AG20443 (cell line): ENCODE results near the gene DPP6.
"Not testable (repeated sequence)": the region's sequence is repeated elsewhere in the genome, so short reads cannot be mapped to it uniquely, and the experiment has no call there.

Experiments
- DNase-seq: peaks from one replicate; pipeline ENCODE4 v3.0.0; 2012; ENCODE audit warnings: low spot score, mixed read lengths

Gene DPP6

DNA sequence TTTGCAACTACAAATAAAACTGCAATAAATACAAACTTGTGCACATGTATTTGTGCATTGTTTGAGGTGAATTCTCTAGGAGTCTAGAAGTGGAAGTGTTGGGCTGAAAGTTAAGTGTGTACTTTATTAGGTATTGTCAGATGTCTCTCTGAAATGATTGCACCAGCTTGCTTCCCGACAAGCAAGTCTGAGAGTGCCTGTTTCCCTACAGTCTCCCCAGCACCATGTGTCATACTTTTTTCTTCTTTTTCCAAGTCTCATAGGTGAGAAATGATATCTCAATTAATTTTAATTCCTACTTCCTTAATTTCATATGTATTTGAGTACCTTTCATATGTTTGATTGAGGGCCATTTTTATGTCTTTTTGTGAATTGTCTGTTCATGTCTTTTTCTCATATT, 614.6 kb downstream of the DPP6 start:
- DNase-seq: no peak

DNA sequence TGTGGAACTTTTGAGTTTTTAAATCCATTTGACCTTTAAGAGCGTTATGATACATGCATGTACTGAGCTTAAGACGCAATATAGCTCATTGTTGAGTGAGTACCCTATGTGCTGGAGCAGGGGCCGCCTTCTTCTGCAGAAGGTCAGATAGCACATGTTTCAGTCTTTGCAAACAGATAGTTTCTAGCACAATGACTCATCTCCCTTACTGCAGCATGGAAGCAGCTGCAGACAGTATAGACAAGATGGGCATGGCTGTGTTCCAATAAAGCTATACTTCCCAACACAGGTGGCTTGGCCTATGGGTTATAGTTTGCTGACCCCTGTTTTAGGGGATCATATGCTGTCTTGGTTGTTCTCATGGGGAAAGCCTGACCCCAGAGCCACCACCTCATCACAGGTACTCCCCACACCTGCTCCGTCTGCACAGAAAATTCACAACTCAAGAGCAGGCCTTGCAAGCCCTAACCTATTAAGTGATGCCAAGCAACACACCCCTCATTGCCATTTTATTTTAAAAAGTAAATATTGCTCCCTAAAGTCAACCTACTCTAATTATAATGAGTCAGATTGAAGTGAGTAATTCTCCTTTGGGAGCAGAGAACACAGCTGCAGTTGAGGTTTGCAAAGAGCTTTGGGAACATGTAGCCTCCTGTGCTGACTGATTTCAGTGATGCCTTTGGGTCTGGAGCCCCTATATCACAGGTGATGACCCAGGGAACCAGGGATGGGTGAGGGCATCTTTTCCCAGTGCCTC, 620.6 kb downstream of the DPP6 start:
- no peak for DNase-seq

DNA sequence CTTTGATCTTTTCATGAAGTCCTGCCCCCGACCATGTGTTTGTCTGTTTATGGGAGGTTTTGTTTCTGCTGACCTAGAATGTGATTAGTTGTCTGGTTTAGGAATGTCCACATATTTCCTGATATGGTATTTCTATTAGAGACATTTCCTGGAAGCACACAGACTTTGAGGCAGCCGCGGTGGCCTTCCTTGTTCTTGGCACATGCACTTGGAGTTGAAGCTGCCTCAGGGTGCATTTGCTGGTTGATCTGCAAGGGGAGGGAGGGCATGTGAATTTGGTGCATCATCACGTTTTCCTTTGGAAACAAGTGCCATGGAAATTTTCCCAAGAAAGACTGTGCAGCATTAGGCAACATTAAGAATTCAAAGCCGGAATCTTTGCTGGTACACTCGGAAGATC, 622.0 kb downstream of the DPP6 start:
- DNase-seq: no peak

DNA sequence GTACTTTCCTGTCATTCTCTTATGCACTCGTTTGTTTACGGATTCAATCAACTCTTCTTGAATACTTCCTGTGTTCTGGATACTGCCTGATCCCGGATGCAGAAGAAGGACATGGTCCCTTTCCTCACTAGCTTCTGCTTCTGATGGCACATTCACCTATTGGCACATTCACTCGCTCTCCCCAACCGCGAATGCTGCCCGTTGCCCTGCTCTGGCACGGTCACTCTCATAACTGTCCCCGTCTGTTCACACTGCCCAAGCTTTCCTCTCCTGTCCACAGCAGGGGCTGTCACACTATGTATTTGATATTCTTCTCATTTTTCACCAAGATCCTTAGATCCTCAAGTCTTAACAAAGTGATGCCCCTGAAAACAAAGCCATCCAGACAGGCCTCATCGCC, 623.4 kb downstream of the DPP6 start:
- no peak for DNase-seq

DNA sequence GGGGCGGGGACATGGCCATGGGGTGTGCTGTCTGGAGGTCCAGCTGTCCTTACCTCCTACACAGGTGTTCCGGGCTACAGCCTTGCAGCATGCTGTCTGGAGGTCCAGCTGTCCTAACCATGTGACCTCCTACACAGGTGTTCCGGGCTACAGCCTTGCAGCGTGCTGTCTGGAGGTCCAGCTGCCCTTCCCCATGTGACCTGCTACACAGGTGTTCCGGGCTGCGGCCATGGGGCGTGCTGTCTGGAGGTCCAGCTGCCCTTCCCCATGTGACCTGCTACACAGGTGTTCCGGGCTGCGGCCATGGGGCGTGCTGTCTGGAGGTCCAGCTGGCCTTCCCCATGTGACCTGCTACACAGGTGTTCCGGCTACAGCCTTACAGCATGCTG, 623.8 kb downstream of the DPP6 start:
- DNase-seq: not testable (repeated sequence)

DNA sequence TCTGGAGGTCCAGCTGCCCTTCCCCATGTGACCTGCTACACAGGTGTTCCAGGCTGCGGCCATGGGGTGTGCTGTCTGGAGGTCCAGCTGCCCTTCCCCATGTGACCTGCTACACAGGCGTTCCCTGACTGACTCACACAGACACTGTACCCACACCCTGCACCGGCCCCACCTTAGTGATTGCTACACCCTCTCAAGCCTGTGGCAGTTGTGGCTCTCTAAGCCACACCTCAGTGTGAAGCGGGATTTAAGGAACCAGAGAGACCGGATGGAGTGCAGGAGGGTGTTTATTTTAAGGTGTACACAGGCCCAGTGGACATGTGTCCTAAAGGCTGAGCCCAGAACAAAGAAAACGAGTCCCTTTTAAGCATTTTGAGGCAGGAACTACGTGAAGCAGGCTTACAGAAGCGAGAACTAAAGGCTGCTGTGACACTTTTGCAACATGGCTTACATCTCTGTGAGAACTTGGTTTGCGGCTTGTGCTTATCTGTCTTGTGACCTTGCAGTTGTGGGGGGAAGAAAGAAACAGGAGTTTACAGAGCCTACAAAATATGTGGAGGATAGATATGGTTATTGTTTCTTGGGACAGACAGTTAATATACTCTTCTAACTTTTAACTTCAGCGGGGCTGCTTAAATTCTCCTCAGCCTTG, 624.4 kb downstream of the DPP6 start:
- DNase-seq: no peak

DNA sequence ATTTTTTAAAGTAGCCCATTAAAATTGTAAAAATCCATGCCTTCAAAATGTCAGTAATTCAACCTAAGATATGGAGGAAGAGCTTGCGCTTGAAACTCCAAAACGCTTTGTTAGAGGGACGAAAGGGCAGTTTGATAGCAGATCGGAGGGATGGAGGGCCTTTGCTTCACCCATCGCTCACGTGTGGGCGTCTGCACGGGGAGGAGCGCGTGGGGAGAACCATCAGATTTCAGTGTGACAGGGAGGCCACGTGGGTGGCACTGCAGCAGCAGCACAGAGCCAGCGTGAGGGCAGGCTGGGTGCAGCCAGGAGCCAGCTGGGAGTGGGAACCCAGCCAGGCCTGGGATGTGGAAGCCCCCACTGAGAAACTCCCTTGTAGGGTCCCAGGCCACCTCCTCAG, 625.3 kb downstream of the DPP6 start:
- no peak for DNase-seq

DNA sequence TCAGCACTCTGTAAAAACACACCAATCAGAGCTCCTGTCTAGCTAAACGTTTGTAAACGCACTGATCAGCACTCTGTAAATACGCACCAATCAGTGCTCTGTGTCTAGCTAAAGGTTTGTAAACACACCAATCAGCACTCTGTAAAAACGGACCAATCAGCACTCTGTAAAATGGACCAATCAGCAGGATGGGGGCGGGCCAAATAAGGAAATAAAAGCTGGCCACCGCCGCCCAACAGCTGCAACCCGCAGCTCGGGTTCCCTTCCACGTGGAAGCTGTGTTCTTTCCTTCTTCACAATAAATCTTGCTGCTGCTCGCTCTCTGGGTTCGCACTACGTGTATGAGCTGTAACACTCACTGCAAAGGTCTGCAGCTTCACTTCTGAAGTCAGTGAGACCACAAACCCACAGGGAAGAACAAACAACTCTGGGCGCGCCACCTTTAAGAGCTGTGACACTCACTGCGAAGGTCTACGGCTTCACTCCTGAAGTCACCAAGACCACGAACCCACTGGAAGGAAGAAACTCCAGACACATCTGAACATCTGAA, 625.9 kb downstream of the DPP6 start:
- DNase-seq: not testable (repeated sequence)

DNA sequence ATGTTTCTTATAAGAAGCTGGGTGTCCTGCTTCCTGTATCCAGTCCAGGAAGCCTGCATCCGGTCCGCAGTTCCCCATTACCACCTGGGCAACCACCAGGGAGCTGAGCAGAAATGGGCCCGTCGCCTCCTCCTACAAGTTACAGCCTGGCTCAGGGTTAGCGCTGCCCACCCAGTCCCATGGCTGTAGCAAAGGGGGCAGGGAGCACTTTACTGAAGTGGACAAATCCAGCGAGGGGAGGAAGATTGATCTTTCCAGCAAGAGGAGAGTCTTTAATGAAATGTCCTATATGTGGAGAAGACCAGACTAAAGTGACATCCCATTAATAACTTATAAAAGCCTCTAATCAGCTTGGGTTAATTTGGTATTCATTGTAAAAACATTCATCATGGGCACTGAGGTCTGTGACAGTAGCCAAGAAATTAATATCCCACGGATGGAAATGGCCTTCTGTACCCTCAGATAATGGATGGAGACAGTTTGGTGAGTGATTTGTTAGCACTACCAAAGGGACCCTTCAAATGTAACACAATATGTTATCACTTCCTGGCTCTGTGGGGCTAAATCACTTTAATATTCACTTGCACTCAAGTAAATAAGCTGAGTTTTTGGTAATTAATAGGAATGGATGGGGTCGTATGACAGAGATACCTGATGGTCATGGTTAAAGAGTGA, 627.3 kb downstream of the DPP6 start:
- DNase-seq: no peak

DNA sequence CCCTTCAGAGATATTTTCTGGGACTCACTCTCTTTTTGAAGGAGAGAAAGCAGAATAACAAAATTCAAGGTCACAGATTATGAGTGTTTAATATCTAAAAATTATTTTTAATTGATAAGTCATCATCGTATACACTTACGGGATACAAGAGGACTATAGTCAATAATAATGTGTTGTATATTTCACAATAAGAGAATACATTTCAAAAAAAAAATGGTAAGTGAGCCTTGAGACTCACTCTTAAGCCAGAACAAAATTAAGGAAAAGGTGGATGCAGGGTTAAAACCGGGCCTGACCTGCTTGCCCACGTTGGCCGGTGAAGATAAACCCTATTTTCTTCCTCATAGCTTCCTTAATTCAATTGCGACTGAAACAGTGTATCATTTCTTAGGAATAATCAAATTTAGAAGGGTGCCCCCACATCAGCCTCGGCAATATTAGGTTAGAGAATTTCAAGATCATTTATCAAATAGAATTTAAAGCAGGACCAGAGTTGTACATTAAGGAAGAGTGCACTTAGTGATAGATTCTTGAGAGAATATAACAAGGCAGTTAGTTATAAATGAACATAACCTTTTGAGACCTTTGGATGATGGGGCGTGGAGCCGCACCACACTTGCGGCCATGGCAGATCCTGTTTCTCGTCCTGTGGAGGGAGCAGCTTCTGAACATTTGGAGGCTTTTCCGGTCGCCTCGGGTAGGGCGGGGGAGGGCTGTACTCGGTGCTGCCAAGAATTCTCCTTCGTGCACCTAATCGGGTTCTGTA, 628.9 kb downstream of the DPP6 start:
- DNase-seq: no peak

DNA sequence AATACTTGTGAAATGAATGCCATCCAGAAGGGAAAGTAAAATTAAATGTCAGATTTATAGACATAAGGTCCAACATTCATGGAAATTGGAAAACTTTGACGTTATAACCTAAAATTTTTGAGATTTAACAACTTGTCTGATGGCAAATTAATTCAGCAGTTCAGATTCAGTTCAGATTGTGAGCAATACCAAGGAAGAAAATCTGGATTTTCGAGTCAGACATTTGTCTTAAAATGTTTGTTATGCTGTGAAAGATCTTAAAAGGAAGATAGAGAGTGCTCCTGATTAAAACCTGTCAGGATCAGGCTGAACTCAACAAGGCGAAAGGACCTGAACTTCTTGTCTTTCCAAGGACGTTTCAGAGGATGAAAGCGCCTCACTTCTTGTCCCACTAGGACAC, 629.8 kb downstream of the DPP6 start:
- no peak for DNase-seq

DNA sequence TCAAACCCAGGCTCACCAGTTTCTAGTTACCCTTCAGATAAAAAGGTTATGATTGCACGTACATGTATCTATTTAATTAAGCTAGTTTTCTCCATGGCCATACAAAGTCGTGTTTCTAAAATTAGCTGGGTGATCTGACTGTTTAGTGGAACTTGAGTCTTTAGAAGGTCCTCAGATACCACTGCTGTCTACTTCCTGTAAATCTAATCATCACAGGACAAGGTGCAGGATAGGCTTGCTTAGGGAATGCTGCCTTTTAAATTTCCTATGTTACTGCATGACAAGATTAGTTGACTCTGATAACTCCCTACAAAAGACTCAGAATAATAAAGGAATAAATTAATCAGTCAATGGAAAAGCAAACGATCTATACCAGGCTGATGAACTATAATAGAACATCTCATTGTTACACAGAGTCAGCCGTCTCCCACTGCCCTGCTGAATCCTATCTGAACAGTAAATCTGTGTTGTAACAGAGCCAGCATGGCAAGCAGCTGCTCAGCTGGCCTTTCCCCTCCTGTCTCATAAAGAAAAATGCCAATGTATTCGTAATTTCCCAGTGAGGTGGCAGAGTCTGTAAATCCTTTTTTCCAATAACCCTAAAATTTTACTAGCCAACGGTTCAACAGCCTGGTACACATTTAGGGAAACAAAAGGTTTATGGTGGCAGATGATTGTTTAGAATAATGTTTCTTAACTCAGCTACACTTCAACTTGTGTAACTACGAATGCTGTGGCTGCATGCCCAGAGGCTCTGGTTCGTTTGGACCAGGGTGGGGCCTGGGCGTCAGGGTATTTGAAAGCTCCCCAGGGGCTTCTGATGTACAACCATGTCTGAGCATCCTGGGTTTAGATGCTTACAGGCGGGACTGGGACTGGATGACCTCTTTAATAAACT, 632.7 kb downstream of the DPP6 start:
- no peak for DNase-seq

DNA sequence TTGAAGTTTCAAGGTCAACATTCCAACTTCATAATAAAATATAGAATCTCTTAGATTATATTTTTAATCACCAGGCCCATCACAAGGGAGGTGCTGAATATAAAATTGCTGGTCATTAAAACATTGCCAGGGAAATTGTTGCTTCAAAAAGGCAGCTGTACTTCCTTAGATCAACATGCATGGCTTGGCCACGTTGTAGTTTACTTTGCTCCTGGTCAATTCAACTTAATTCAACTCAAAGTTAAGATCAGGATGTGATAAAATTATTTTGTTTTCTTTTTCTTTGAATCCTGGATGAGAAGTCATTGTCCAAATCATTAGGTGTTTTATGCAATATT, 633.3 kb downstream of the DPP6 start:
- no peak for DNase-seq

DNA sequence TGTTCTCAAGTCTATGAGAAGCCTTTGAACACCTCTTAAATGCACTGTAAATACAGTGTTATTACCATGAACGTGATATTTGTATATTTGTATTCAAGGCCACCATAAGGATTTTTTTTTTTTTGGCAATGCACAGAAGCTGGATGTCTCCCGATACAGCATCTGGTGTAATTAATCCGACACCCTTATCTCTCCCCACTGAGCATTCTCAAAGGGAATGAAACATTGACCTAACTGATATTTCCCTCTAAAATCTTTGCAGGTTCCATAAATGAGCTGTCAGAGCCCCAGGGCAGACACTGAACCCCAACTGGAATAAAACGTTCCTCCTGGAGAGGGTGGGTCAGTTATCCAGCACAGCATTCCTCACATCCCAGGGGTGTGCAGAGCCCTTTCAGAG, 634.1 kb downstream of the DPP6 start:
- no peak for DNase-seq

DNA sequence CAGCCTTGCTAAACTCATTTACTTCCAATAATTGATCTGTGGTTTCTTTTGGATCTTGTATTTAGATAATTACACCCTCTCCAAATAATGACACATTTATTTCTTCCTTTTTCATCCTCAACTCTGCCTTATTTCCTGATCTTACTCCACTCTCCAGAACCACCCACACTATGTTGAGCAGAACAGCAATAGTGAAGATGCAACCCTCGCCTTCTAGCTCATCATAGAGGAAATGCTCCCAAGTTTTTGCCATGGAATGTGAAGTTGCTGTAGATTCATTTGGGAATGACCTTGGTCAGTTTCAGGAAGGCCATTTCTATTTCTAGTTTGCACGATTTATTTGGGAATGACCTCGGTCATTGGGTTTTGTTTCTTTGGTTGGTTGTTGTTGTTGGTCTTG, 636.8 kb downstream of the DPP6 start:
- no peak for DNase-seq

DNA sequence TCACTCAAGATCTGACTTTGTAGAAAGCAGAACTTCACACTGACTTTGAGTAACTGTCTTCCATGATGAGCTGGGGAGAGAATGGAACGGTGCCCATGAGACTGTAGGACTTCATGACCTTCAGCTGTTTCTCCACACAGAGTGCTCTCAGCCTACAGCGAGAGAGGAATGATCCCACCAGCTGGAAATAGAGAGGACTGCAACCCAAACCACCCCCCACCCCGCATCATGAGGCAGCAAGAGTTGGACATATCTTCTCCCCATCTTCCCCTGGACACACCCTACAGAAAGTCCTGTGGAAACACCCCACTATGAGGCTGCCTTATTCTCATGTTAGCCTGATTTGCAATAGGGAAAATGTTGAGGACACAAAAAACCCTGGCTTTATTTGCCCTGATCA, 638.2 kb downstream of the DPP6 start:
- DNase-seq: no peak

DNA sequence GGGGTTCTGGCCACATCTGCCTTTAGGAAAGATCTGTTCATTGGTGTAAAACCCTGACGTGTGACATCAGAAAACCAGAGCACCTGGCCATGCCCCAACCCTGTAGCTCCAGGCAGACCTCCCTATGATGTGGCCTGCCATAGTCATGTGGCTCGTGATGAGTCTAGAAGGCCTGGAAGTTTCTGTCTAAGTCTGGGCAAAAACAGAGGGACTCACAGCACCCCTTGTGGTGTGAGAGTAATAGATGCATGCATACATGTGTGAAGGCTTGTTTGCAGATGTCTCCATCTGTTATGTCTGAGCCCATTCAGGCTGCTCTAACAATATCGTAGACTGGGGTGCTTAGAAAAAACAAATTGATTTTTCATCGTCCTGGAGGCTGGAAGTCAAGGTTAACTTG, 641.5 kb downstream of the DPP6 start:
- no peak for DNase-seq

DNA sequence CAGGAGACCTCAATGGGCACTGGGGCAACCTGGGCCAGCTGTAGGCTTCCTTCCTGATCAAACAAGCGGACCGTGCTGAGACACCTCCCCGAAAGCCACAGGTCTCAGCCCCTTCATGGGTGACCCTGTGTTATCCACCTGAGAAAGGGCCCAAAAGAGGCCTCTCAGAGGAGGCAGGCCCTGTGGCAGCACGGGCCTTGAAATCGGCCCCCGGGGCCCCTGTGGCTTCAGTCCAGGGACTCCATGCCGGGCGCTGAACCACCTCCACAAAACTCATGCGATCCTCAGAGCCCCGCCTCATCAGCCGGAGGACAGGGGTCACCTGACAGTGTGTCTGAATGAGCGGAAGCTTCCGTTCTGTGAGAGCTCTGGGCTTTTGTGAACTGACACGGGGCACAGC, 643.6 kb downstream of the DPP6 start:
- no peak for DNase-seq

DNA sequence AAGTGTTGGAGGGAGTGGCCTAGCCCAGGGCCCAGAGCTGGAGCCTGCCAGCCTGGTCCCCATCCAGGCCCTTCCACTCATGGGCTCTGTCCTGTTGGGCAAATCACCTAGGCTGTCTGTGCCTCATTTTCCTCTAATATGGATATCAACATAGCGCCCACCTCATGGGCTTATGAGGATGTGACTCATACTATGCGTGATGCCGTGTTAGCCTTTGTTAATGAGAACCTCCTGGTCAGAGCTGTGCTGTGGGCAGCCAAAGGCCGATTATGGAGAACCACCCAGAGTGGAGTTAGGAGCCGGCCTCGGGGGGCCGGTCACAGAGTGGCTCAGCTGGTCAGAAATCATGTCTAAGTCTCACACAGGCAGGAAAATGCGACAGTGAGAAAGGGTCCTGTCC, 644.4 kb downstream of the DPP6 start:
- DNase-seq: no peak

DNA sequence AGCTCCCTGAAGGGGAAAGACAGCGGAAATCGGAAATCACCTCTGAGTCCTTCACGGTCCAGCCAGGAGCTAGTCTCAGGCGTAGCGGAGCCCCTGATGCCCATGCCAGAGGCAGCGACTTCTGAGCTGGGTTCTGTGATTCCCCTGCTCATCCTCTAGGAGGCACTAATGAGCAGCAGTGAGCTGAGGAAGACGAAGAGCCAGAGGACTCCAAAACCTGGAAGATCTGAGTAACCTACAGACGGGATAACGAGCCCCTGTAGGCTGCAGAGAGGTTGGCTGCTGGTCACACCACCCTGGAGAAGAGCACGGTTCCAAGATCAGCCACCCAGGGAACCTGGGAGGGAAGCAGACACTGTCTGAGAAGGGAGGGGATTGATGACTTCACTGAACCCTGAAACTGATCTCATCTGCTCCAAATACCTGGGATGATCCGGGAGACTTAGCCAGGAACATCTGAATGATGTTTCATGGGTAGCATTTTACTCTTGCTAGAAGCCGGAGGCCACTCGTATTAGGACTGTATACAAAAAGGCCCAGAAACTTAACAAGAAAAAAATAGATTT, 646.6 kb downstream of the DPP6 start:
- DNase-seq: no peak

DNA sequence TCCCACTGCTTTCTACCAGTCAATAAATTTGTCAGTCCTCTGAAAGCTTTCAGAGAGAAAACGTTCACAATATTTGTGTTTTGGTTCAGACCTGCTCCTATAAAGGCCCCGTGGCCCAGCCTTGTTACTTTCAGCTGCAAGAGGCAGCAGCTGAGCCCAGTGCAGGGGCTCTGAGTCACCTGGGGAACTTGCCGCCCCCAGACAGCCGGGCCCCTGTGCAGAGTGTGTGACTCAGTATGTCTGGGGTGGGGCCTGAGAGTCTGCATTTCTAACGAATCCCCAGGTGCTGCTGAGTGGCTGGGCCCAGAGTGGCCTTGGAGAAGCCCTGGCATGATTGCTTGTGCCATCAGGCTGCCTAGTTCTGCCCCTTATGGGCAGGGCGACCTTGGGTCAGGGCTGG, 647.2 kb downstream of the DPP6 start:
- DNase-seq: no peak
